ENCODE measurements around the gene EHF.
A peak's percentile ranks its signal among the peaks of the same experiment; 100 is the strongest.
"Not testable (repeated sequence)": the region's sequence is repeated elsewhere in the genome, so short reads cannot be mapped to it uniquely, and the experiment has no call there.

Gene EHF

DNA sequence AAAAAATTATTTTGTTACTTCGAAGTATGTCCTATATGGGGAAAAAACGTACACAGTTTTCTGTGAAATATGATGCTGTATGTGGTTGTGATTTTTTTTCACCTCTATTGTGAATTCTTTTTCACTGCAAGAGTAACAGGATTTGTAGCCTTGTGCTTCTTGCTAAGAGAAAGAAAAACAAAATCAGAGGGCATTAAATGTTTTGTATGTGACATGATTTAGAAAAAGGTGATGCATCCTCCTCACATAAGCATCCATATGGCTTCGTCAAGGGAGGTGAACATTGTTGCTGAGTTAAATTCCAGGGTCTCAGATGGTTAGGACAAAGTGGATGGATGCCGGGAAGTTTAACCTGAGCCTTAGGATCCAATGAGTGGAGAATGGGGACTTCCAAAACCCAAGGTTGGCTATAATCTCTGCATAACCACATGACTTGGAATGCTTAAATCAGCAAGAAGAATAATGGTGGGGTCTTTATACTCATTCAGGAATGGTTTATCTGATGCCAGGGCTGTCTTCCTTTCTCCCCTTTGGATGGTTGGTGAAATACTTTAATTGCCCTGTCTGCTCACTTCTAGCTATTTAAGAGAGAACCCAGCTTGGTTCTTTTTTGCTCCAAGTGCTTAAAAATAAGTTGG is 38.3 kb downstream of the EHF start:
- DNase-seq (ENCODE audit: insufficient read length, low spot score) (no peak), FAIRE-seq (no peak)

DNA sequence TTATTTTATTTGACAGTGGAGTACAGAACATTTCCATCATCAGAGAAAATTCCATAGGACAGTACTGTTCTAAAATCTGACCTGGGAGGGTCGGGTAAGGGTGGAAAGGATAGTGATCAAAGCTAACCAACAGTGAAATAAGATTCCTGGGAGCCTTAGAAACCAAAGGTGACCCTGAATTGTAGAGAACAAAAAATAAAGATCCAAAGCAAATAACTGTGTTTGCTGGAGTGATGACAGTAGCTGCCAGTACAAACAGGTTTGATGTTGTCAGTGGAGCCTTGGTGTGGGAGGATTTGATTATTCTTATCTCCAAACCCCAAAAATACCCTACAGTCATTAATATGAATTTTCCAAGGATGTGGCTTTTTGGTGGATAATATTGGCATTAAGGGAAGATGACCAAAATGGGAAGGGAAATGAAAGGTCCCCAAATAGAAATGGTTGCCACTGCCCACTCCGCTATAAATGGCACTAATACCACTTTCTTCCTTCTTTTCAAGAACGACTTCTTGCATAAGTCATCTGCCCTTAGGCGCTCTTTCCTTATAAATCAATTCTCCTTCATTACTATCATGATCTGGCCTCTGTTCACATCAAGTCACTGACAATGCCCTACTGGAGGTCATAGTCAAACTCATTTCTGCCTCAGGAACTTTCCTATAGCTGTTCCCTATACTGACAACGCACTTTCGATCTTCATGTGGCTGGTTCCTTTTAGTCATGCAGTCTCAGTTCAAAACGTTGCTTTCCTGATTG is 44.4 kb downstream of the EHF start:
- FAIRE-seq = no peak
- DNase-seq (ENCODE audit: insufficient read length, low spot score) = no peak

DNA sequence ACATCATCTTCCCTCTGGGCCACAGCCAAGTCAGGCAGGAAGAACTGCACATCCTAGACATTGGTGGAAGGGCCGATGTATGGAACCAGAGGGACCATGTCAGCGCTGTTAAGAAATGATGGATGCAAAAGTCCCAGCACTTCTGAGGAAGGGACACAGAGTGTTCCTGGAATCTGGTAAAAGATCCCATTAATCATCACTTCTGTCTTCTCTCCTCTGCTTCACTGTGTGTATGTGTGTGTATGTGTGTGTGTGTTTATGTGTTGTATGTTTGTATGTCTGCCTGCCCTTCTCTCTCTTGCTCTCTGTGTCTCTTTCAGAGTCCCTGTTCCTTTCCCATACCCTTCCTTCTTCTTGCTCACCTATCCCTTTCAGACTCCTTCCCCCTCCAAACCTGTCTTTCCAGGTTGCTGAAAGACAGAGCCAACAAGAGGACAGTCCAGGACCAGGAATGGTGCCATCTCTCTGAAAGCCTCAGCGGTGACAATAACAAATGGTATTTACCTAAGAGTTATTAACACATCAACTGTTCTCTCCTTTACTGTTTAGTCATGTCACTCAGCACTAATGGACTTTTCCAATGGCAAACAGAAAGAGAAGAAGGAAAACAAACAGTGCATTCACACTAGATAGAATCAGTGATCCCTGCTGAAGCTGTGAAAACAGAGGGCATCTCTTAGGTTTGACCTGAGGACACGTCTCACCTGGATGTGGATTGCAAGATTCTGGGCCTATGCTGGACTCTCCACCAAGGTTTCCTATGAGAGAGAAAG is 47.1 kb downstream of the EHF start:
- FAIRE-seq = no peak
- DNase-seq (ENCODE audit: insufficient read length, low spot score) = no peak

DNA sequence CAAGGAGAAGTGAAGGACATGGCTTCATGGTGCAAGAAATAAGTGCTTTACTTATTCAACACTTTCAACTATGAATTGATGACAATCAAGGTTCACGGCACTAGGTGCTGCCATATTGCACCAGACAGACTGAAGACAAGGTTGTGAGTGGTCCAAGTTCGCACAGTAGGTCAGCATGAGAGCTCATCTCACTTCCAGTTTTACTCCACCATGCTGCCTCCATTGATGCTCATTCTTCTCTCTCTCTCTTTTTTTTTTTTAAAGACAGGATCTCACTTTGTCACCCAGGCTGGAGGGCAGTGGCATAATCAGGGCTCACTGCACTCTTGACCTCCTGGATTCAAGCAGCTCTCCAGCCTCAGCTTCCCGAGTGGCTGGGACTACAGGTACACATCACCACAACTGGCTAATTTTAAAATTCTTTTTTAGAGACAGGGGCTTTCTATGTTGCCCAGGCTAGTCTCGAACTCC is 47.7 kb downstream of the EHF start:
- no peak for DNase-seq (ENCODE audit: insufficient read length, low spot score)
- no peak for FAIRE-seq

DNA sequence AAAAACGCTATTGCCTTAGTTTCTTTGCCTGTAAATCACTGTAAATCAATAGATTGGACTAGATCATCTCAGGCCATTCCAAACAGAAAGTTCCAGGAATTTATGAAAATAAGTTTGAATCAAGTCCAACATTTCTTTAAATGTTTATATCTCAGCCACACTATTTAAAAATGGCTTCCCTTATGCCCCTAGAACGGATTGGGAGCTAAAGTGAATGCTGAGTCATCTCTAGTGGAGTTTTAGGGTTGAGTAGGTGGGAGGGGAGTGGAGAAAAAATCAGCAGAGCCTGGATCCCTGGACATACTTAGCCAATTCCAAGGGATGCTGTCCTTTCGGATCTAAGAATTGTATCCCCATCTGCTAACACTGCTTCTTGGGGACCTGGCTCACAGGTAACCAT is 48.6 kb downstream of the EHF start:
- no peak for DNase-seq (ENCODE audit: insufficient read length, low spot score)
- no peak for FAIRE-seq

DNA sequence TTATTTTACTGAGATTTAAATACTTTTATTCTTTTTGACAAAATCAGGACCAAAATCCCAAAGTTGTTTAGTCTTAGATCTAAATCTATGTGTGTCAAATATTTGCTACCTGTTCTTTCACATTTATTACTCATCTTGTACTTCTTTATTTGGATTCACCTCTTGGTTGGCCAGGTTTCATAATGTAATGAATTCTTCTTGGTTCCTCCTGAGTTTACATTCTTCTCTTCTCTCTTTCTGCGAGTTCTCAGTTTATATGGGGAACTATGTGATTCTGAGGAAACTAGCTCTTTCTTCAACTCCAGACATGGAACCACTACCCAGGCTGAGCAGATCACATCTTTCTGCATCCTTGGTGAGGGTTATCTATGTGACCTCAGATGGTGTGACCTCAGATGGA is 50.2 kb downstream of the EHF start:
- DNase-seq (ENCODE audit: insufficient read length, low spot score) (no peak), FAIRE-seq (no peak)

DNA sequence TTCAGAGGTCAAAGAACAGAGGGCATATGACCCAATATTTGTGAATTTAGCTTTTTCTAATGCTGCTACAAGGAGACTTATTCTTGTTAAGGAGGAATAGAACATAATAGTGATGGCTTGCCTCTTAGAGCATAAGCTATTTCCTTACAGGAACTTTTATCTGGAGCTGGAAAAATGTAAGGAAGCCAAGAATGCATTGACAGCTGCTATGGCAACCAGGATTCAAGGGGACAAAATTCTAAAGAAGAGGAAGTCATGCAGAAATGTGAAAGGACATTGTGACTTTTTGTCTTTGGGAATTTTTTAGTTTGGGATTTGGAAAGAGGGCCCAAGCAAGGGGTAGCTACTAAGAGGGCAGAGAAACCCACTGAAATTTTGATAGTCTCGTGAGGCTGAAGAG is 51.1 kb downstream of the EHF start:
- DNase-seq (ENCODE audit: insufficient read length, low spot score) (no peak), FAIRE-seq (no peak)

DNA sequence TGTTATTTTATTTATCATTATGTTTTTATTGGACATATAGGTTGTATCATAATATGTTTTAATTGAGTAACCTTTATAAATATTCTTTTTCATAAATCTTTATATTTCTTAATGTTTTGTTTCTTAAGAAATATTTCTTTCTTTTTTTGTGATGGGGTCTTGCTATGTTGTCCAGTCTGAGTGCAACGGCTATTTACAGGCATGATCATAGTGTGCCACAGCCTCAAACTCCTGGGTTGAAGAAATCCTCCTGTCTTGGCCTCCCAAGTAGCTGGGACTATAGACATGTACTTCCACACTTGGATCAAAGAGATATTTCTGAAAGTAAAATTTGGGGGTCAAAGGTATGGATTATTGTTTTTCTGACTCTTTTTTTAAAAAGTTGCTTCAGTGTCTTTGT is 53.1 kb downstream of the EHF start:
- FAIRE-seq (no peak), DNase-seq (ENCODE audit: insufficient read length, low spot score) (no peak)

DNA sequence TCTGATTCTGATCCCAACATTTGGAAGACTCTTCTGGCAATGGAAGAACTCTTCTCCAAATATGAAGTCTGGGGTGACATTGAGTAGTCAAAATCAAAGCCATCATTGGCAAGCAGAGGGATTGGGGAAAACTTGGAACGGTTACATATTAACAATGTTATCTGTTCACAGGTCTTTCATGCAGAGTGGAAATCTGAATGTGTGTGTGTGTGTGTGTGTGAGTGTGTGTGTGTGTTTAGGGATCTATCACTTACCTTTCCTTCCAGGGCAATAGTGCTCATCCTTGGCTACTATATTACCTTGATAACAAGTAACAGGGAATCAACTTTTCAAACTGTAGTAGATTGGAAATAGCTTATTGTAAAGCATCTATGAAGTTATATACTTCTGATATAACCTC is 55.3 kb downstream of the EHF start:
- FAIRE-seq (no peak), DNase-seq (ENCODE audit: insufficient read length, low spot score) (no peak)

DNA sequence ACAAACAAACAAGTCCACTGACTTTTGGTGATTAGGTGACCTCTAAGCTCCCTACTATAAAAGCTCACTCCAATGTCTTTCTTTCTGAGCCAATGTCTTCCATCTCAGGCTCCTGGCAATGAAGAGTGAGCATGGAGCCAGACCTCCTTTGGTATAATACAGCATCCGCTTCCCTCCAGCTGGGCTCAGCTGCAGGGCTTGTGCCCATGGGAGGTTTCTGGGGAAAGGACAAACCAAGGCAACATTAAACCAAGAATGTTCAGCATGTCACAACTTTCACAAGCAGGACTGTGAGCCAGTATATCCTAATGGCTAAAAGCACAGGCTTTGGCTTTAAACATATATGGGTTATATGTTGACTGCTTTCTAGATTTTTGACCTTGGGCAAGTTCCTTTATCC is 58.8 kb downstream of the EHF start:
- no peak for FAIRE-seq
- DNase-seq (ENCODE audit: insufficient read length, low spot score) = no peak

DNA sequence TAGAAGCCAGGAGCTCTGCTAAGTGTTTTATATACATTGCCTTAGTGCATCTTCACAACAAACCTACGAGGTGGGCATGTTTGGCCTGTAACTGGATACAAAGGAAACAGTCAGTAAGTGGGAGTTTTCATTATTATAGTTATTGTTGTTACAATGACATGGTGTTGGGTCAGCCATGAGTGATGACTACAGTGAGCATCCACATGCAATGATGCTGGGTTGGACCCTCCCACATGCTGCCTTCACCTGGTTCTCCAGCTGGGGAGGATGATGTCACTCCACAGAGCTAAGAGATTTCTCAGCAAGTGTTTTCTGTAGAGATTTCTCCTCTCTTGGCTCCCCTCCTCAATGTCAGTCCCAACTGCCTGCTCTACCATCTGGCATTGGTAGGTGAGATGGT is 59.3 kb downstream of the EHF start:
- DNase-seq (ENCODE audit: insufficient read length, low spot score) = no peak
- peak; percentile 76 for FAIRE-seq

DNA sequence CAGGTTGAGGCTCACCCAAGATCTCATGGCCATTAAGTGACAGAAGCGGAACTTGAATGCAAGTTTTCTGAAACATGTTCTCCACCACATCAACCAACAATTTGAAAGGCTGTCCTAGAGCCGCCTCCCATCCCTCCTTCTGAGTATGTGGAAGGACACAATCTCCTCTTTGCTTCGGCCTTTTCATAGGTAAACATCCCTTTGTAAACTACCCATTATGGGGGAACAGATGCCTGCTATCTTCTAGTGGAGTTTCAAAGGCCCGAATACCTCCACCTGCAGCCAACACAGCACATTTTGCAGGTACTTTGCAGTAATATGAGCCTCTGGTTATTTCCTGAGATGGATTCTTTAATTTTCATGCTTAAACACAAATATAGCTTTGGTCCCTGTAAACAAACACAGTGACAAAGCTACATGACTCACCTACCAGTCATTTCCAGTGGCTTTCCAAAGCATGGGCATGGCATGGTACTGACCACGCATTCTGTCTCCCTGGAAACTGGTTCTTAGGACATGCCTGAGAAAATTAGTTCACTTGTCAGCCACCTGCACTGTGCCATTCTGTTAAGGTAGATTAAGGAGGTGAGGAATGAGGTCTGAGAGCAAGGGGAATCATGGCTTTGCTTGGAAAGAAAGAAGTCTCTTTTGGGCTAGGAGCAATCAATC is 60.2 kb downstream of the EHF start:
- DNase-seq (ENCODE audit: insufficient read length, low spot score) (peak; percentile 21), FAIRE-seq (peak; percentile 40)

DNA sequence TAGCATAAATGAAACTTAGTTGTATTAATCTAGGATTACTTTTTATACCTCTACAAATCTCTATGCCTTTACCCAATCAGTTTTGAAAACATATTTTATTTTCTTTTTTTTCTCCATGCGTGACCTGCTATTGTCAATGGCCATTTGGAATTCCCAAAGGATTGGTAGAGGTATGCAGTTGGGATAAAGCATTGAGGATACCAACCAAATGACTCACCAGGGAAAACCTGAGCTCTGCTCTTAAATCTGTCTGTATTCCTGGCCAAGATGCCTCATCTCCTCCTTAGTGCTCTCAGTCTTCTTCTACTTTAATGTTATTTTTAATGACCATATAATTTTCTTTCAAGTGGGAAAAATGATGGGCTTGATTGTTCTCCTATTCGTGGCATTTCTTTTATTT is 61.9 kb downstream of the EHF start:
- FAIRE-seq (no peak), DNase-seq (ENCODE audit: insufficient read length, low spot score) (peak; percentile 4)

DNA sequence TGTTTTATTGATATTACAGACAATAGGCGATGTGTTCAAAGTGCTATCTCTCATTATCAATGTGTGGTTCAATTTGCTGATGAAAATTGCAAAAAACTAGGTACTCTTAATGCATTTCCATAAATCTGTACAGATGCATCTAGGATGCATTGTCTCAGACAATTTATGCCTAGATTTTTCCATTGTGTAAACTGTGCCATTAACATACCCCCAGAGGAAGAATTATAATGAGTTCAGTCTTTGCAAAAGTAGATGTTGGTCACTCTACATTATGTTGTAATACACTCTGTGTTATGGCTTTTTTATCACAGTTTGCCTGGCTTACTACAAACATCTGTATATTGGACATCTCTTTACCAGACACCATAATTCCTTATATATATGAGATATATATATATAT is 62.5 kb downstream of the EHF start:
- FAIRE-seq (no peak), DNase-seq (ENCODE audit: insufficient read length, low spot score) (no peak)

DNA sequence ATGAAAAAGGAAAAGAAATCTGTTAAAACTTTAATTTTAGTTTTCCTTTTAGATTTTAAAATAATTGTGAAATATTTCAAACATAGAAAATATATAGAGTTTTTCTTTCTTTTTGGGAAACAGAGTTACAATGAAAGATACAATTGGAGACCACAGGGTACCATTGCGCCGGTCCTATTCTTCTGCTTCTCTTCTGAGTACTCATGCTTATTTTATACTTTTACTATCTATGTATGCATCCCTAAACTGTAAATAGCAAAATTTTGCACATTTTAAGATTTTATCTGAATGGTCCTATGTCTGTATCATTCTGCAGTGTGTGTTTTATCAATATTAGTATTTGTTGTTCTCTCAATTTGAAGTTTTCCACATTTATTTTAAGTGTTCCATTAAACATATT is 65.0 kb downstream of the EHF start:
- DNase-seq (ENCODE audit: insufficient read length, low spot score) (no peak), FAIRE-seq (no peak)

DNA sequence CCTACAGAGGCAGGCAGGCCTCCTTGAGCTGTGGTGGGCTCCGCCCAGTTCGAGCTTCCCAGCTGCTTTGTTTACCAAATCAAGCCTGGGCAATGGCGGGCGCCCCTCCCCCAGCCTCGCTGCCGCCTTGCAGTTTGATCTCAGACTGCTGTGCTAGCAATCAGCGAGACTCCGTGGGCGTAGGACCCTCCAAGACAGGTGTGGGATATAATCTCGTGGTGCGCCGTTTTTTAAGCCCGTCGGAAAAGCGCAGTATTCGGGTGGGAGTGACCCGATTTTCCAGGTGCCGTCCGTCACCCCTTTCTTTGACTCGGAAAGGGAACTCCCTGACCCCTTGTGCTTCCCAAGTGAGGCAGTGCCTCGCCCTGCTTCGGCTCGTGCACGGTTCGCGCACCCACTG is 71.4 kb downstream of the EHF start:
- FAIRE-seq; DNase-seq (ENCODE audit: insufficient read length, low spot score): not testable (repeated sequence)

DNA sequence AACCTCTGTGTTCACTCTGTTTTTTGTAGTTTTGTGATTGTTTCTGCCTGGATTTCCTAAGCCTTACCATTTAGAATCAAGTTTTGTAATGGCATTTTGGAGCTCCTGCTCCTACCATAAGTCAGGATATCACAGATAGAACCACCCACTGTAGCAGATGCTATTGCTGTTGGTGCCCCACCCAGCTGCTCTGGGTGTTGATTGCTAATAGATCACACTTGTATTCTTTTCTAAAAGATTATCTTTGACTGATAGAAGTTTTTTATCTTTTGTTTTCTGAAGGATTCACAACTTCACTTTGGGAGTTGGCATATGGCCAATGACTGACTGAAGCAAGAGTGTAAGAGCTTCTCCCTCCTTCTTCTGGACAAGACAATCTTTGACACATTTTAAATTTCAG is 76.0 kb downstream of the EHF start:
- FAIRE-seq (no peak), DNase-seq (ENCODE audit: insufficient read length, low spot score) (no peak)

DNA sequence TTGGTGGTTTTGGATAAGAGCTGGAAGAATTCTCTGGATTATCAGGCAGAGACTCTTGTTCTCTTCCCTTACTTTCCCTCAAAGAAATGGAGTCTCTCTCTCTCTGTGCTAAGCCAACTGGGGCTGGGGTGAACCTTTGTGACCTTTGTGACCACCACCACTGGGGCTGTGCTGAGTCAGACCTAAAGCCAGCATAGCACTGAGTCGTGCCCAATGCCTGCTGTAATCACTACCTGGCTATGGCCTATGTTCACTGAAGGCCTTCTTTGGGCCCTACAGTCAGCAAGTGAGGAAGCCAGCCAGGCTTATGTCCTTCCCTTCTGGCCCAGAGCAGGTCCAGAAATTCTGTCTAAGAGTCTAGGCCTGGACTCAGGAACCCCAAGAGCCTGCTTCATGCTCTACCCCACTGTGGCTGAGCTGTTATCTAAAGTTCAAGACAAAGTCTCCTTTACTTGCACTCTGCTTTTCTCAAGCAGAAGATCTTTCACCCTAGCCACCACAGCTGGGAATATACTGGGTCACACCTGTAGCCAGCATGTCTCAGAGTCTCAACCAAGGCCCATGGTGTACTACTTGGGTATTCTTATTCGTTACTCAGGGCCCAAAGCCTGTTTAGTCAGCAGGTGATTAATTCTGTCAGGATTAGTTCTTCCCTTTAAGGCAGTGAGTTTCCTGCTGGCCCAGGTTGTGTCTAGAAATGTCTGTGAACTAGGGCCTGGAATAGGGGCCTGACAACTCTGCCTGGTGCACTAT is 86.0 kb downstream of the EHF start:
- FAIRE-seq (no peak), DNase-seq (ENCODE audit: insufficient read length, low spot score) (no peak)

DNA sequence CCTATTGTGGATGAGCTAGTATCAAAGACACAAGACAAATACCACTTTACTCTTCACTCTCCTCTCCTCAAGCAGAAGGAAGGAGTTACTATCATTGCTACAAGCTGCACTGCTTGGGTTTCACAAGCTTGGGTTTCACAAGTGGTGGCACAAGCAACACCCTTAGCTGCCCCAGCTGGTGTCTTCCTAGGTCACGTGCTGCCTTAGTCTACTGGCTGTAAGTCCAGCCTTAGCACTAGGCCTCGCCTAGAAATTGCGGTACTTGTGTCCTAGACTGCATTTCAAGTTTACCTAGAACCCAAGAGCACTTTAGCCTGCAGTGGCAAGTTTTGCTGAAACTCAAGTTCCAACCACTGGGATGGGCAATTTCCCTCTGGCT is 86.6 kb downstream of the EHF start:
- FAIRE-seq (no peak), DNase-seq (ENCODE audit: insufficient read length, low spot score) (no peak)

All from HTR-8/SVneo (cell line).